ENCODE measurements around the gene ZC3H12D. TPM values are rescaled to one million over a fixed set of nuclear protein-coding genes. Genes with fewer than 3 reads are reported as not detected.

Gene ZC3H12D
- total RNA-seq, 2 donors from 2014 or later: 4.3 to 4.9 TPM

- no peak overlapping the region for H3K4me3 ChIP-seq
- no peaks in the 10 kb centered on the region for H3K9me3 ChIP-seq
- intact Hi-C loops (cut with DNase I): no loop called here
- H3K36me3 ChIP-seq: no peaks in the 10 kb centered on the region
- no peak for DNase-seq
- no peak for TF ChIP-seq CTCF (IDR thresholded peaks at IDR 0.05)
- no peaks in the 10 kb centered on the region for H3K27me3 ChIP-seq
- H3K4me1 ChIP-seq: no peaks in the 10 kb centered on the region
- no peak overlapping the region for H3K9ac ChIP-seq (ENCODE audit: low read depth in 2 of 2, low read length in 2 of 2)
- H3K27ac ChIP-seq: no peak overlapping the region
Observed at GRCh38 chr6:149459761-149460160, 25.1 kb downstream of the ZC3H12D start.

DNA sequence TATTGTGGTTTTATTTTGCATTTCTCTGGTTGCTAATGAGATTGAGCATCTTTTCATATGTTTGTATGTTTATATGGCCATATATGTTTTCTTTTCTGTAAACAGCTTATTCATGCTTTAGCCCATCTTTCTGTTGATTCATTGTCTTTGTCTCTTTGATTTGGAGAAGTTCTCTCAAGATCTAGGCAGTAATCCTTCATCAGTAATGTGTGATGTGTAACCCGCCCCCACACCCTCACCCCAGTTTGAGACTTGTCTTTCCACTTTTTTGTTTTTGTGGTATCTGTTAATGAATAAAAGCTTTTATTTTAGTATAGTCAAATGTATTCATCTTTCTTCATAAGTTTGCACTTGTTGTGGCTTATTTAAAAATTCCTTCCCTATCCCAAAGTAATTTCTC is 26.0 kb downstream of the ZC3H12D start:
- intact Hi-C loops (cut with DNase I): no loop called here
- no peak for TF ChIP-seq CTCF (IDR thresholded peaks at IDR 0.05)
- DNase-seq: no peak
- Histone ChIP-seq H3K27me3 (no peaks in the 10 kb centered on the region), H3K9ac (ENCODE audit: low read depth in 2 of 2, low read length in 2 of 2) (no peak overlapping the region), H3K4me1 (peaks cover 6% of the 10 kb centered on the region), H3K9me3 (no peaks in the 10 kb centered on the region), H3K4me3 (no peak overlapping the region), H3K36me3 (no peaks in the 10 kb centered on the region), H3K27ac (no peak overlapping the region)

DNA sequence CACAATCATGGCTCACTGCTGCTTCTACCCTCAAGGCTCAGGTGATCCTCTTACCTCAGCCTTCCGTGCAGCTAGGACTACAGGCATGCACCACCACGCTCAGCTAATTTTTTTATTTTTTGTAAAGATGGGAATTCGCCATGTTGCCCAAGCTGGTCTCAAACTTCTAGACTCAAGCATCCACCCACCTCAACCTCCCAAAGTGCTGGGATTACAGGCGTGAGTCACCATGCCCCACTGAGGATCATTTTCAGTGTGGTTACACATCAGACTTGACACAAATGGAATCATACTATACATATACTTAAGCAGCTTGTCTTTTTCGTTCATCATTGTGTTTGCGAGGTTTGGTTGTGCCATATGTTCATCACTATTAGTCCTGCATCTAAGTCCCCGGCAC is 26.6 kb downstream of the ZC3H12D start:
- intact Hi-C loops (cut with DNase I): no loop called here
- Histone ChIP-seq H3K9ac (ENCODE audit: low read depth in 2 of 2, low read length in 2 of 2) (no peak overlapping the region), H3K27ac (no peak overlapping the region), H3K9me3 (no peaks in the 10 kb centered on the region), H3K36me3 (no peaks in the 10 kb centered on the region), H3K27me3 (no peaks in the 10 kb centered on the region), H3K4me3 (no peak overlapping the region), H3K4me1 (peaks cover 10% of the 10 kb centered on the region)
- no peak for TF ChIP-seq CTCF (IDR thresholded peaks at IDR 0.05)
- no peak for DNase-seq

DNA sequence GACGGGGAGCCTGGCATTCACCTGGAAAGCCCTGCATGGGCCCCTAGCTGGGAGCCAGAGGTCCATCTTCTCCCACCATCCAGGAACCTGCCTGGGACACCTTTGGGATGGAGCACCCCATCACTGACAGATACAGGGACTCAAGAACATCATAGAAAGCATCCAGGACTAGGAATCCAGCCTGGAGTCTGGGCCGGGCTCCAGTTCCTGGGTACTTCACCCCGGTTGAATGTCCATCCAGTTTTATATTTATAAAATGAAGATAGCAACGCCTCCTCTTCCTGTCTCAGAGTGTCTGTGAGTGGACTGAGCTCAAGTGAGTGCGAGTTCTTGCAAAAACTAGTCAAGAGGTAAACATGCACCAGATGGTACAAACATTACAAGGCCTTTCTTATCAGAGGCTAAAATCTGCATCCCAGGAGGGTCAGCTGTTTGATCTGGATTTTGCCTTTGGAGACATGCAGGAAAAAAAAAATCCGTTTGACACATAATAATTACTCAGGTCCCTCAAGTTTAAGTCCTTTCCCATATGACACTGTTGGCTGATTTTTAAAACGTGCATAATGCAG is 27.4 kb downstream of the ZC3H12D start:
- no peak for DNase-seq
- H3K27me3 ChIP-seq: no peaks in the 10 kb centered on the region
- no peak overlapping the region for H3K9ac ChIP-seq (ENCODE audit: low read depth in 2 of 2, low read length in 2 of 2)
- H3K4me3 ChIP-seq: no peak overlapping the region
- no peaks in the 10 kb centered on the region for H3K36me3 ChIP-seq
- intact Hi-C loops (cut with DNase I): no loop called here
- no peaks in the 10 kb centered on the region for H3K9me3 ChIP-seq
- peaks cover 13% of the 10 kb centered on the region for H3K4me1 ChIP-seq
- no peak for TF ChIP-seq CTCF (IDR thresholded peaks at IDR 0.05)
- no peak overlapping the region for H3K27ac ChIP-seq

GRCh38 chr6:149456311-149457021 is 28.3 kb downstream of the ZC3H12D start:
- Histone ChIP-seq H3K27ac (no peak overlapping the region), H3K27me3 (no peaks in the 10 kb centered on the region), H3K4me3 (no peak overlapping the region), H3K9ac (ENCODE audit: low read depth in 2 of 2, low read length in 2 of 2) (no peak overlapping the region), H3K4me1 (peaks cover 16% of the 10 kb centered on the region), H3K36me3 (no peaks in the 10 kb centered on the region), H3K9me3 (no peaks in the 10 kb centered on the region)
- intact Hi-C loops (cut with DNase I): no loop called here
- no peak for DNase-seq
- TF ChIP-seq CTCF (IDR thresholded peaks at IDR 0.05): no peak
